Measurements from ENCODE around the gene PLAU. TPM values are rescaled to one million over a fixed set of nuclear protein-coding genes. Genes with fewer than 3 reads are reported as not detected.

The PLAU gene
- total RNA-seq, 1 experiment from 2014 or later = 15.0 TPM

DNA sequence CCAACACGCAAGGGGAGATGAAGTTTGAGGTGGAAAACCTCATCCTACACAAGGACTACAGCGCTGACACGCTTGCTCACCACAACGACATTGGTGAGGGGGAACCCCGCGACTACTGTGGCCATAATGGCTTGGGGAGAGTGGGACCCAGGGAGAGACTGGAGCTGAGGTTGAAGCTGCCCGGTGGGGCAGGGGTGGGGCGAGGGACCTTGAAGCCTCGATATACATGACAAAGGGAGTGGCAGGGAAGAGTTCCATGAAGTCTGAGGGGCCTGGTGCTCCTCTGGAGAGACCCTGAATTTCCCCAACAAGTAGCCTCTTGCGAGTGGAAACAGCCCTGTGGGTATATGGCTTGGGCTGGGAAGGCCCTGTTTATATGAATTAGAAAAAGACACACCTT is 3.1 kb downstream of the PLAU start:
- ChIA-PET POLR2A (no interaction called here), CTCF (interaction anchor here (1.1 to 1.4 kb wide), 2 partner anchors 27 to 34 kb away, joined by 3 to 6 read pairs; no protein-coding TSS in a partner anchor)
- 0 out of 2 replicates have a peak, but pooled peaks have one; percentile 2 for ATAC-seq
- Mint-ChIP-seq H3K4me3 (peak overlapping the region; percentile 29), H3K4me1 (peaks cover 36% of the 10 kb centered on the region), H3K9me3 (no peaks in the 10 kb centered on the region), H3K27ac (no peak overlapping the region), H3K27me3 (ENCODE audit: low read depth) (peaks cover 46% of the 10 kb centered on the region), H3K36me3 (0 out of 2 replicates have a peak, but pooled peaks cover 8% of the 10 kb centered on the region)
- peak; percentile 31 for DNase-seq (ENCODE audit: low spot score)
- TF ChIP-seq, protein P1, sequence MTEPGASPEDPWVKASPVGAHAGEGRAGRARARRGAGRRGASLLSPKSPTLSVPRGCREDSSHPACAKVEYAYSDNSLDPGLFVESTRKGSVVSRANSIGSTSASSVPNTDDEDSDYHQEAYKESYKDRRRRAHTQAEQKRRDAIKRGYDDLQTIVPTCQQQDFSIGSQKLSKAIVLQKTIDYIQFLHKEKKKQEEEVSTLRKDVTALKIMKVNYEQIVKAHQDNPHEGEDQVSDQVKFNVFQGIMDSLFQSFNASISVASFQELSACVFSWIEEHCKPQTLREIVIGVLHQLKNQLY (CRISPR knock-in tag; IDR thresholded peaks at IDR 0.05) = no peak
- TF ChIP-seq ZNF423 (CRISPR knock-in tag; IDR thresholded peaks at IDR 0.05) = no peak

DNA sequence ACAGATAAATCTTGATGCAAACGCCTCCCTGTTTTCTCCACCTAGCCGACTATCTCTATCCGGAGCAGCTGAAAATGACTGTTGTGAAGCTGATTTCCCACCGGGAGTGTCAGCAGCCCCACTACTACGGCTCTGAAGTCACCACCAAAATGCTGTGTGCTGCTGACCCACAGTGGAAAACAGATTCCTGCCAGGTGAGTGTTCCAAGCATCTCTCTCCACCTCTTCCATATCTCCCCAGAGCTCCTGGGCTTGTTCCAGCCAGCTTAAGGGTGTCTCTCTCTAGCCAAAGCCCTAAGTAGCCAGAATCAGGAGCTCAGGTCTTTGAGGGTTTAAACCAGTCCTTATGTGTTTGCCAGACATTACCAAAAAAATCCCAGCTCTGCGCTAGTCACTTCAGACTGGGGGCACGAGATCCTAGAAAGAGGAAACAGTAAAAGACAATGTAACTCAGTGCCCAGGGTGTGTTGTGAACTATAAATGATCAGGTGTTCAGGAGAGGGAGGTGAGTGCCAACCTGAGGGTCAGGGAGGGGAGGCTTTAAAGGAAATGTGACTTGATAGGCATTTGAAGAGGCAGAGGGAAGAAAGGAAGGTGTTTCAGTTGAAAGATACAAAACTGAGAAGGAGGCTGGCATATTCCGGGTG is 4.4 kb downstream of the PLAU start:
- peaks cover 33% of the 10 kb centered on the region for H3K27me3 Mint-ChIP-seq (ENCODE audit: low read depth)
- H3K9me3 Mint-ChIP-seq = no peaks in the 10 kb centered on the region
- H3K4me1 Mint-ChIP-seq = peaks cover 30% of the 10 kb centered on the region
- 0 out of 2 replicates have a peak, but pooled peaks cover 8% of the 10 kb centered on the region for H3K36me3 Mint-ChIP-seq
- ChIA-PET POLR2A (interaction anchor here (1.7 kb wide), 1 partner anchor 85 kb away, joined by 5 read pairs; no protein-coding TSS in a partner anchor), CTCF (interaction anchor here (0.8 kb wide), 1 partner anchor 36 kb away, joined by 3 read pairs; no protein-coding TSS in a partner anchor)
- ATAC-seq (no peak), DNase-seq (ENCODE audit: low spot score) (no peak)
- no peak overlapping the region for H3K4me3 Mint-ChIP-seq
- TF ChIP-seq, protein P2, sequence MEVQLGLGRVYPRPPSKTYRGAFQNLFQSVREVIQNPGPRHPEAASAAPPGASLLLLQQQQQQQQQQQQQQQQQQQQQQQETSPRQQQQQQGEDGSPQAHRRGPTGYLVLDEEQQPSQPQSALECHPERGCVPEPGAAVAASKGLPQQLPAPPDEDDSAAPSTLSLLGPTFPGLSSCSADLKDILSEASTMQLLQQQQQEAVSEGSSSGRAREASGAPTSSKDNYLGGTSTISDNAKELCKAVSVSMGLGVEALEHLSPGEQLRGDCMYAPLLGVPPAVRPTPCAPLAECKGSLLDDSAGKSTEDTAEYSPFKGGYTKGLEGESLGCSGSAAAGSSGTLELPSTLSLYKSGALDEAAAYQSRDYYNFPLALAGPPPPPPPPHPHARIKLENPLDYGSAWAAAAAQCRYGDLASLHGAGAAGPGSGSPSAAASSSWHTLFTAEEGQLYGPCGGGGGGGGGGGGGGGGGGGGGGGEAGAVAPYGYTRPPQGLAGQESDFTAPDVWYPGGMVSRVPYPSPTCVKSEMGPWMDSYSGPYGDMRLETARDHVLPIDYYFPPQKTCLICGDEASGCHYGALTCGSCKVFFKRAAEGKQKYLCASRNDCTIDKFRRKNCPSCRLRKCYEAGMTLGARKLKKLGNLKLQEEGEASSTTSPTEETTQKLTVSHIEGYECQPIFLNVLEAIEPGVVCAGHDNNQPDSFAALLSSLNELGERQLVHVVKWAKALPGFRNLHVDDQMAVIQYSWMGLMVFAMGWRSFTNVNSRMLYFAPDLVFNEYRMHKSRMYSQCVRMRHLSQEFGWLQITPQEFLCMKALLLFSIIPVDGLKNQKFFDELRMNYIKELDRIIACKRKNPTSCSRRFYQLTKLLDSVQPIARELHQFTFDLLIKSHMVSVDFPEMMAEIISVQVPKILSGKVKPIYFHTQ (CRISPR knock-in tag; IDR thresholded peaks at IDR 0.05) = no peak
- TF ChIP-seq RELA (CRISPR knock-in tag; IDR thresholded peaks at IDR 0.05; ENCODE audit: borderline replicate concordance) (no peak), ZNF396 (CRISPR knock-in tag; IDR thresholded peaks at IDR 0.05; ENCODE audit: borderline replicate concordance) (no peak), ZNF263 (CRISPR knock-in tag; IDR thresholded peaks at IDR 0.05; ENCODE audit: low read depth) (no peak), MYBL2 (CRISPR knock-in tag; IDR thresholded peaks at IDR 0.05) (no peak), SMAD3 (CRISPR knock-in tag; IDR thresholded peaks at IDR 0.05; ENCODE audit: borderline replicate concordance) (no peak), CREM (CRISPR knock-in tag; IDR thresholded peaks at IDR 0.05) (no peak), CREB1 (CRISPR knock-in tag; IDR thresholded peaks at IDR 0.05) (no peak), ZNF671 (CRISPR knock-in tag; IDR thresholded peaks at IDR 0.05) (no peak), CBFB (CRISPR knock-in tag; IDR thresholded peaks at IDR 0.05; ENCODE audit: low read depth) (no peak), JUN (CRISPR knock-in tag; IDR thresholded peaks at IDR 0.05) (no peak), ZNF138 (CRISPR knock-in tag; conservative IDR thresholded peaks at IDR 0.05) (no peak), ESRRA (CRISPR knock-in tag; IDR thresholded peaks at IDR 0.05; ENCODE audit: borderline replicate concordance) (no peak), TEAD1 (CRISPR knock-in tag; IDR thresholded peaks at IDR 0.05) (no peak)
- TF ChIP-seq, protein P3, sequence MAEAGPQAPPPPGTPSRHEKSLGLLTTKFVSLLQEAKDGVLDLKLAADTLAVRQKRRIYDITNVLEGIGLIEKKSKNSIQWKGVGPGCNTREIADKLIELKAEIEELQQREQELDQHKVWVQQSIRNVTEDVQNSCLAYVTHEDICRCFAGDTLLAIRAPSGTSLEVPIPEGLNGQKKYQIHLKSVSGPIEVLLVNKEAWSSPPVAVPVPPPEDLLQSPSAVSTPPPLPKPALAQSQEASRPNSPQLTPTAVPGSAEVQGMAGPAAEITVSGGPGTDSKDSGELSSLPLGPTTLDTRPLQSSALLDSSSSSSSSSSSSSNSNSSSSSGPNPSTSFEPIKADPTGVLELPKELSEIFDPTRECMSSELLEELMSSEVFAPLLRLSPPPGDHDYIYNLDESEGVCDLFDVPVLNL (CRISPR knock-in tag; IDR thresholded peaks at IDR 0.05; ENCODE audit: borderline replicate concordance, low read depth) = no peak
- TF ChIP-seq, protein P4, sequence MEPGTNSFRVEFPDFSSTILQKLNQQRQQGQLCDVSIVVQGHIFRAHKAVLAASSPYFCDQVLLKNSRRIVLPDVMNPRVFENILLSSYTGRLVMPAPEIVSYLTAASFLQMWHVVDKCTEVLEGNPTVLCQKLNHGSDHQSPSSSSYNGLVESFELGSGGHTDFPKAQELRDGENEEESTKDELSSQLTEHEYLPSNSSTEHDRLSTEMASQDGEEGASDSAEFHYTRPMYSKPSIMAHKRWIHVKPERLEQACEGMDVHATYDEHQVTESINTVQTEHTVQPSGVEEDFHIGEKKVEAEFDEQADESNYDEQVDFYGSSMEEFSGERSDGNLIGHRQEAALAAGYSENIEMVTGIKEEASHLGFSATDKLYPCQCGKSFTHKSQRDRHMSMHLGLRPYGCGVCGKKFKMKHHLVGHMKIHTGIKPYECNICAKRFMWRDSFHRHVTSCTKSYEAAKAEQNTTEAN (CRISPR knock-in tag; IDR thresholded peaks at IDR 0.05) = no peak
- TF ChIP-seq, protein P5, sequence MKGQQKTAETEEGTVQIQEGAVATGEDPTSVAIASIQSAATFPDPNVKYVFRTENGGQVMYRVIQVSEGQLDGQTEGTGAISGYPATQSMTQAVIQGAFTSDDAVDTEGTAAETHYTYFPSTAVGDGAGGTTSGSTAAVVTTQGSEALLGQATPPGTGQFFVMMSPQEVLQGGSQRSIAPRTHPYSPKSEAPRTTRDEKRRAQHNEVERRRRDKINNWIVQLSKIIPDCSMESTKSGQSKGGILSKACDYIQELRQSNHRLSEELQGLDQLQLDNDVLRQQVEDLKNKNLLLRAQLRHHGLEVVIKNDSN (CRISPR knock-in tag; IDR thresholded peaks at IDR 0.05) = no peak
- TF ChIP-seq, protein P6, sequence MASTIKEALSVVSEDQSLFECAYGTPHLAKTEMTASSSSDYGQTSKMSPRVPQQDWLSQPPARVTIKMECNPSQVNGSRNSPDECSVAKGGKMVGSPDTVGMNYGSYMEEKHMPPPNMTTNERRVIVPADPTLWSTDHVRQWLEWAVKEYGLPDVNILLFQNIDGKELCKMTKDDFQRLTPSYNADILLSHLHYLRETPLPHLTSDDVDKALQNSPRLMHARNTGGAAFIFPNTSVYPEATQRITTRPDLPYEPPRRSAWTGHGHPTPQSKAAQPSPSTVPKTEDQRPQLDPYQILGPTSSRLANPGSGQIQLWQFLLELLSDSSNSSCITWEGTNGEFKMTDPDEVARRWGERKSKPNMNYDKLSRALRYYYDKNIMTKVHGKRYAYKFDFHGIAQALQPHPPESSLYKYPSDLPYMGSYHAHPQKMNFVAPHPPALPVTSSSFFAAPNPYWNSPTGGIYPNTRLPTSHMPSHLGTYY (CRISPR knock-in tag; IDR thresholded peaks at IDR 0.05) = no peak
- TF ChIP-seq, protein P7, sequence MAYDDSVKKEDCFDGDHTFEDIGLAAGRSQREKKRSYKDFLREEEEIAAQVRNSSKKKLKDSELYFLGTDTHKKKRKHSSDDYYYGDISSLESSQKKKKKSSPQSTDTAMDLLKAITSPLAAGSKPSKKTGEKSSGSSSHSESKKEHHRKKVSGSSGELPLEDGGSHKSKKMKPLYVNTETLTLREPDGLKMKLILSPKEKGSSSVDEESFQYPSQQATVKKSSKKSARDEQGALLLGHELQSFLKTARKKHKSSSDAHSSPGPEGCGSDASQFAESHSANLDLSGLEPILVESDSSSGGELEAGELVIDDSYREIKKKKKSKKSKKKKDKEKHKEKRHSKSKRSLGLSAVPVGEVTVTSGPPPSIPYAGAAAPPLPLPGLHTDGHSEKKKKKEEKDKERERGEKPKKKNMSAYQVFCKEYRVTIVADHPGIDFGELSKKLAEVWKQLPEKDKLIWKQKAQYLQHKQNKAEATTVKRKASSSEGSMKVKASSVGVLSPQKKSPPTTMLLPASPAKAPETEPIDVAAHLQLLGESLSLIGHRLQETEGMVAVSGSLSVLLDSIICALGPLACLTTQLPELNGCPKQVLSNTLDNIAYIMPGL (CRISPR knock-in tag; IDR thresholded peaks at IDR 0.05) = no peak
- no peak overlapping the region for H3K27ac Mint-ChIP-seq

Measured in WTC11 (cell line).